ENCODE measurements around the gene TRIM63.

Gene TRIM63

DNA sequence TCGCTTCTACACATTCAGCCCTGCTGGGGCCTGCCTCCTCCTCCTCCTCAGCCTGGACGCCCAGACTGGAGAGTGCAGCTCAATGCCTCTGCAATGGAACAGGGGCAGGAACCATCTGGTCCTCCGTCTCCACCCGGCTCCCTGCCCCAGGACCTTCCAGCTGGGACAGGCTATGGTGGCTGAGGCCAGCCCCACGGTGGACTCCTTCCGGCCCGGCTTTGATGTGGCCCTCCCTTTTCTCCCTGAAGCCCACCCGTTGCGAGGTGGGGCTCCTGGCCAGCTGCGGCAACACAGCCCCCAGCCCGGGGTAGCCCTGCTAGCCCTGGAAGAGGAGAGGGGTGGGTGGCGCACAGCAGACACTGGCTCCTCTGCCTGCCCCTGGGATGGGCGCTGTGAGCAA lies 44.4 kb downstream of the TRIM63 start:
- DNase-seq (ENCODE audit: low read depth) = no peak
- H3K4me3 ChIP-seq (ENCODE audit: low read depth, low read length) = no peak overlapping the region
- TF ChIP-seq, protein P1, sequence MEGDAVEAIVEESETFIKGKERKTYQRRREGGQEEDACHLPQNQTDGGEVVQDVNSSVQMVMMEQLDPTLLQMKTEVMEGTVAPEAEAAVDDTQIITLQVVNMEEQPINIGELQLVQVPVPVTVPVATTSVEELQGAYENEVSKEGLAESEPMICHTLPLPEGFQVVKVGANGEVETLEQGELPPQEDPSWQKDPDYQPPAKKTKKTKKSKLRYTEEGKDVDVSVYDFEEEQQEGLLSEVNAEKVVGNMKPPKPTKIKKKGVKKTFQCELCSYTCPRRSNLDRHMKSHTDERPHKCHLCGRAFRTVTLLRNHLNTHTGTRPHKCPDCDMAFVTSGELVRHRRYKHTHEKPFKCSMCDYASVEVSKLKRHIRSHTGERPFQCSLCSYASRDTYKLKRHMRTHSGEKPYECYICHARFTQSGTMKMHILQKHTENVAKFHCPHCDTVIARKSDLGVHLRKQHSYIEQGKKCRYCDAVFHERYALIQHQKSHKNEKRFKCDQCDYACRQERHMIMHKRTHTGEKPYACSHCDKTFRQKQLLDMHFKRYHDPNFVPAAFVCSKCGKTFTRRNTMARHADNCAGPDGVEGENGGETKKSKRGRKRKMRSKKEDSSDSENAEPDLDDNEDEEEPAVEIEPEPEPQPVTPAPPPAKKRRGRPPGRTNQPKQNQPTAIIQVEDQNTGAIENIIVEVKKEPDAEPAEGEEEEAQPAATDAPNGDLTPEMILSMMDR (conservative IDR thresholded peaks at IDR 0.05; ENCODE audit: low read depth, low read length) = no peak

DNA sequence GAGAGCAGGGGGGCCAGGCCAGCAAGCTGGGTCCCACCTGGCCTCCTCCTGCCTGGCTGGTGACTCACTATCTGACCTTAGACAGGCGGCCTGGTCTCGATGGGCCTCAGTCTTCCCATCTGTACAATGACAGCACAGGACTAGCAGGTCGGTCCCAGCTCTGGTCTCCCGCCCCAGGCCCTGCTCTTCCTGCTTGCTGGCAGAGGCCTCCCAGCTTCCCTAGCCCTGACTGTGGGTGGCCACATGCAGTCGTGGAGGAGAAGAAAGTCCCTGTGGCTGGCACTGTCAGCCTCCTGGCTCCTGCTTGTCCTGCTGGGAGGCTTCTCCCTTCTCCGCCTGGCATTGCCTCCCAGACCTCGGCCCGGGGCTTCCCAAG lies 45.0 kb downstream of the TRIM63 start:
- no peak for DNase-seq (ENCODE audit: low read depth)
- TF ChIP-seq, protein P1 (conservative IDR thresholded peaks at IDR 0.05; ENCODE audit: low read depth, low read length) = no peak
- H3K4me3 ChIP-seq (ENCODE audit: low read depth, low read length) = no peak overlapping the region

DNA sequence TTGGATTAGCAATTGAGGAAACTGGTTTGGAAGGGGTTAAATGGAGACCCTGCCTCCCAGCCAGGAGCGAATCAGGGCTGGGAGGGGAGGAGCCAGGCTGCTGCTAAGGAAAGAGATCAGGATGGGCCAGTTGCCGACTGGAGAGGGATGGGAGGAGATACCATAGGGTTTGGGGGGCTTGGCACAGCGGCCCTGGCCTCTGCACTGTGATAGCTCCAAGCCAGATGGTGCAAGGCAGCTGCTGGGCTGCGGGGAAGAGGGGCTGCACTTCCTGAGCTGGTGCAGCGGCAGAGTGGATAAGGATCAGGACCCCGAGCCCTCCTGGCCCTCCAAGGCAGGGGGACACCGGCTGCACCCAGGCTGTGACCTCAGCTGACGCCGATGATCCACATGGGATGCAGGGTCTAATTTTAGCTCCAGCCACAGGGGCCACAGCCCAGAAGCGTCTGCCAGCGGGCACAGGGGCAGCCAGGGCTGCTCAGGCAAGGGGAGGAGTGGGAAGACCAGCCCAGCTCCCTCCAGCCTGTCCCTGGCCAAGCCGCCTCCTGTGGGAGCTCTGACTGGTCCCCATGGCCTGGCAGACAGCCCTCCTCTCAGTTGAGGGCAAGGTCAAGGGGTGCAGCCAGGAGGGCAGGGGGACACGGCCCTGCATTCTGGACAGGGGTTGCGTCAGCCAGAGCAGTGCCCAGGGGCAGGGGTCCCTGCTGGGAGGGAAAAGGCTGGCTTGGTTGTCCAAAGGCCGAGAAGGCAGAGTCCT lies 45.6 kb downstream of the TRIM63 start, which contains the start of gene EXTL1:
Gene EXTL1 (plus strand): TSS at position 129 of the 757 bp plus-strand sequence. CDS start 872 bp downstream, outside the sequence.
- TF ChIP-seq, protein P1 (conservative IDR thresholded peaks at IDR 0.05; ENCODE audit: low read depth, low read length) = no peak
- peak within 1 kb of the TSS; percentile 63 for H3K4me3 ChIP-seq (ENCODE audit: low read depth, low read length)
- DNase-seq (ENCODE audit: low read depth) = peak; percentile 74

DNA sequence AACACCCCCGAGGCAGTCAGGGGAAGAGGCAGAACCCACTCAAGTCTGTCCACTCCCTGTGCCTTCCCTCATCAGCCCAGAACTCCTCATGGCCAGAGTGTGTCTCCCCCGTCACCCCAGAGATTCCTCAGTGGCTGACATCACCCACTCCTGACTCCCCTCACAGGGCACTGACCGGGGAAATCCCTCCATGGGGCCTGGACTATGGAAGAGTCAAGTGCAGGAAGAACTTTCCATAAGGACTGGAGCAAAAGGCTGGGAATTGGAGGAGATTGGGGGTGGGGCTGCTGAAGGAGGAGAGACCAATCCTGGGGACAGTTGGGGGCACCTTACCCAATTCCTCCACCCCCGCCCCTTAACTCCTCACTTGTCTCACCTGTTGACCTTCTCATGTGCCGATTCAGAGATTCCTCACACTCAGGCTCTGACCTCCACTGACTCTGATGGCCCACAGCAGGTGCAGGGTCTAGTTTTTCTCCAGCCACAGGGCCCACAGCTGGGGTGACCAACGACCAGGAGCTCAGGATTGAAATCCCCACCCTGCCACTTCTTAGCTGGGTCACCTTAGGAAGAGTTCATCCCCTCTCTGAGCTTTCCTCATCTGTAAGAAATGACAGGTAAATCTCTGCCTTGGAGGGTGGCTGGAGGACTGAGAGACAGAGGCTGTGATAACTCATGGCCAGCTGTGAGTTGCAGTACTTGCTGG lies 46.3 kb downstream of the TRIM63 start:
- no peak for DNase-seq (ENCODE audit: low read depth)
- TF ChIP-seq, protein P1 (conservative IDR thresholded peaks at IDR 0.05; ENCODE audit: low read depth, low read length) = no peak
- no peak overlapping the region for H3K4me3 ChIP-seq (ENCODE audit: low read depth, low read length)

DNA sequence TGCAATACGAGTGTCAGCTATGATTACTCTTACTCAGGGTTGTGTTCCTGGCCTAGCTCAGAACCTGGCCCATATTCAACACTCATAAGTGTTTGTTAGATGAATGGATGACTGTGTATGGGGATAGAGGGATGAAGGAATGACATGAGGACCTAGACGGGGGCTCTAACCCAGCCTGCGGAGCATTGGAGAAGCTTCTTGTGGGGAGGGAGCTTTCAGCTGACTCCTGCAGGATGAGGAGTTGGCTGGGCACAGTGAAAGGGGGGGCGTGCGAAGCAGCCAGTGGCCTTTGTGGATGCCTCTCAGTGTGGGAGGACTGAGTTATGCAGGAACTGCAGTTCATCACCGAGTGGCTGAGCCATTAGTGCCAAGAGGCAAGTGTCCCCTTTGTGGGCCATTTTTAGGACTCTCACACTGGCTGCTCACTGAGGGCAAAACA lies 47.1 kb downstream of the TRIM63 start:
- no peak overlapping the region for H3K4me3 ChIP-seq (ENCODE audit: low read depth, low read length)
- peak; percentile 55 for DNase-seq (ENCODE audit: low read depth)
- TF ChIP-seq, protein P1 (conservative IDR thresholded peaks at IDR 0.05; ENCODE audit: low read depth, low read length) = no peak

DNA sequence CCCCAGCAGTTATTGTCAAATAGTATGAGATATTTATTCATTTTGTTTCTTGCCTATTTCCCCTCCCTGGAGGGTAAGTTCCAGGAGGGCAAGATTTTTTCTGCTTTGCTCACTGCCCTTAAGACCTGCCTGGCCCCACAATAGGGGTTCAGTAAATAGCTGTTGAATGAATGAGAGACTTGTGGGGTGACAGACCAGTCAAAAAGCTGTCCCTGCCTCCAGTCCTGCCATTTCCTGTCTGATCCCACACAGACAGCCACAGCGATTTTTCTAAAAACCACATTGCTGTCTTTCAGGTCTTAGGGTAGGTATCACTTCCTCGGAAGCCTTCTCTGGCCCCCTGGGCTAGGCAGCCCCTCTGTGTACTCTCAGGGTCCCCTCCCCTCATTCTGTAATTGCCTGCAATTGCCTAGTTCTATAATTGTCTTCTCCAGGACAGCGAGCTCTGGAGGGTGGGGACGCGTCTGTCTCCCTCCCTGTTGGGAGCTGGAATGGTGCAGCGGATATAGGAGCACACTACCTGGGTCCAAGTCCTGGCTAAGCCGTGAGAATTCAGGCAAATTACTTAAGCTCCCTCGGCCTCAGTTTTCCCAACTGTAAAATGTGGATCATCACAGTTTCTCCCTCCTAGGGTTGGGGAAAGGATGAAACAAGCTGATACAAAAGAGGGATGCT lies 47.7 kb downstream of the TRIM63 start:
- DNase-seq (ENCODE audit: low read depth) = peak; percentile 39
- TF ChIP-seq, protein P1 (conservative IDR thresholded peaks at IDR 0.05; ENCODE audit: low read depth, low read length) = no peak
- no peak overlapping the region for H3K4me3 ChIP-seq (ENCODE audit: low read depth, low read length)

Measured in choroid plexus epithelial cell (primary cell).